Spleen (tissue), 7 donors: ENCODE data around the gene F8.

ENCODE experiments used
- CTCF ChIP-seq, 11 experiments: fragments of 200-600 bp in 7 of 11; fragments of 450-650 bp in 4 of 11; sonication (generic) in 4 of 11; IDR thresholded peaks in 8 of 11; conservative IDR thresholded peaks in 3 of 11; 1 replicate in 7 of 11; 2 replicates in 4 of 11; pipeline versions ENCODE4 v1.4.0 to v1.8.0; 2016 to 2021; ENCODE audit warnings: antibody characterized with exemption in 11 of 11, inconsistent platforms in 4 of 11, mild to moderate bottlenecking in 1 of 11
- POLR2AphosphoS5 ChIP-seq, 3 donors: sonication (generic); formaldehyde crosslinking; IDR thresholded peaks; one replicate each; pipeline ENCODE4 v1.5.1; 2017; ENCODE audit warnings: antibody characterized with exemption in 3 of 3
- donor health status: DM: no; HTN: no; CAD: no; lungs with moderate emphysema.
- donor health status: DM: no; HTN: no; CAD: no.
- donor health status: DM: no; HTN: no; CAD: no.

DNA sequence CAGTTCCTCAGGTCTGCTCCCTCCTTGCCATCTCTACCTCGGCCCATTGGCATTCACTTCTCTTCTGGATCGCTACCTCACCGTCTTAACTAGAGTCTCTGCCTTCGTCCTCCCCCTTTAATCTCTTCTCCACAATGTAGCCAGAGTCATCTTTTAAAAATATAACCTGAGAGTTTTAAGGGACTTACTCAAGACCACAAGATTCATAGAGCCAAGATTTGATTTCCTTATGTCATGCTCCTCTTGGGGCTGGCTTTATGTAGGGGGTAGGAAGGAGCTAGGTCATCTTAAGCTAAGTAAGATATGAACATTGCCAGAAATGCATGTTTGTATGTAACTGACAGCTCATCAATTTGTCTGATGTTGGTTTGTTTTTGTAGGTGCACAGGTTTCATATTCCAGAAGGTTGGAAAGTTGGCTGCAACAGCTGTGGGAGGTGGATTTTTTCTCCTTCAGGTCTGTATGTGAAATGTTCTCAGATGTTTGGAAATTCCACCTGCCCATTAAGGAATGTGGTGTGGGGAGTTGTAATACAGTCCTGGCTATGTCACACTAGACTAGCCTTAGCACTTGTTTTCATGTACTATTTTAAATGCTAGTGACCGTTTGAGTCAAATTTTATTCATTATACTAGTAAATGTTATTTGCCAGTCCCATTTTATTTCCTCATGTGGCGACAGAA is 23.7 kb upstream of the F8 start:
- TF ChIP-seq POLR2AphosphoS5 (IDR thresholded peaks at IDR 0.05) (no peak), CTCF (IDR thresholded peaks at IDR 0.05 in 8 of 11, conservative IDR thresholded peaks at IDR 0.05 in 3 of 11) (no peak)
